Trophoblast cell (in vitro differentiated cells and primary cell): Measurements from ENCODE around the gene PARD3B.

Source experiments
- DNase-seq, 2 donors: peaks; one replicate each; pipeline ENCODE4 v3.0.0-alpha.2; 2016
- H2AFZ ChIP-seq: 2 replicates; pipeline ENCODE4 v1.6.1; 2013; ENCODE audit warnings: low read length, moderate library complexity, mild to moderate bottlenecking; ENCODE audit not compliant: insufficient read depth, poor library complexity
- H2AK5ac ChIP-seq: 2 replicates; pipeline ENCODE4 v1.6.1; 2013; ENCODE audit warnings: mild to moderate bottlenecking, low read length
- H2BK120ac ChIP-seq: 2 replicates; pipeline ENCODE4 v1.6.1; 2013; ENCODE audit warnings: low read length, mild to moderate bottlenecking, moderate library complexity; ENCODE audit not compliant: insufficient read depth, poor library complexity
- H2BK12ac ChIP-seq: 2 replicates; pipeline ENCODE4 v1.6.1; 2013; ENCODE audit warnings: mild to moderate bottlenecking, low read length, moderate library complexity
- H2BK5ac ChIP-seq: 2 replicates; pipeline ENCODE4 v1.6.1; 2013; ENCODE audit warnings: low read length, low read depth, moderate library complexity, mild to moderate bottlenecking; ENCODE audit not compliant: poor library complexity
- H3K14ac ChIP-seq: 2 replicates; pipeline ENCODE4 v1.6.1; 2013; ENCODE audit warnings: mild to moderate bottlenecking, low read length
- H3K18ac ChIP-seq: 2 replicates; pipeline ENCODE4 v1.6.1; 2013; ENCODE audit warnings: mild to moderate bottlenecking, low read length
- H3K23ac ChIP-seq: 2 replicates; pipeline ENCODE4 v1.6.1; 2013; ENCODE audit warnings: low read length
- H3K27ac ChIP-seq: 2 replicates; pipeline ENCODE4 v1.5.1; 2013; ENCODE audit warnings: low read depth, mild to moderate bottlenecking, inconsistent platforms, low read length, moderate library complexity
- H3K27me3 ChIP-seq: 2 replicates; pipeline ENCODE4 v1.6.1; 2013; ENCODE audit warnings: inconsistent platforms, mild to moderate bottlenecking, low read length, moderate library complexity; ENCODE audit not compliant: insufficient read depth
- H3K36me3 ChIP-seq, 2 experiments: 1 replicate in 1 of 2; 2 replicates in 1 of 2; pipeline ENCODE4 v1.6.1; 2013; ENCODE audit warnings: low read length in 2 of 2, mild to moderate bottlenecking in 2 of 2, moderate library complexity in 1 of 2; ENCODE audit not compliant: insufficient read depth in 2 of 2, control insufficient read depth in 1 of 2
- H3K4ac ChIP-seq: 2 replicates; pipeline ENCODE4 v1.6.1; 2013; ENCODE audit warnings: low read depth, mild to moderate bottlenecking, low read length, moderate library complexity
- H3K4me1 ChIP-seq, 2 experiments: 1 replicate in 1 of 2; 2 replicates in 1 of 2; pipeline ENCODE4 v1.6.1; 2013; ENCODE audit warnings: low read length in 2 of 2, mild to moderate bottlenecking in 2 of 2, moderate library complexity in 1 of 2; ENCODE audit not compliant: insufficient read depth in 2 of 2, control insufficient read depth in 1 of 2
- H3K4me2 ChIP-seq: 2 replicates; pipeline ENCODE4 v1.6.1; 2013; ENCODE audit warnings: inconsistent platforms, mild to moderate bottlenecking, low read length, moderate library complexity
- H3K4me3 ChIP-seq: 2 replicates; pipeline ENCODE4 v1.5.1; 2013; ENCODE audit warnings: mild to moderate bottlenecking, low read depth, low read length, inconsistent platforms
- H3K79me1 ChIP-seq: one replicate; pipeline ENCODE4 v1.6.1; 2013; ENCODE audit warnings: low read length
- H3K79me2 ChIP-seq: 2 replicates; pipeline ENCODE4 v1.6.1; 2013; ENCODE audit warnings: low read length, mild to moderate bottlenecking; ENCODE audit not compliant: control insufficient read depth, insufficient read depth, poor library complexity
- H3K9ac ChIP-seq: 2 replicates; pipeline ENCODE4 v1.6.1; 2013; ENCODE audit warnings: mild to moderate bottlenecking, low read length
- H3K9me3 ChIP-seq: 2 replicates; pipeline ENCODE4 v1.6.1; 2013; ENCODE audit warnings: low read depth, mild to moderate bottlenecking, control low read depth, inconsistent platforms, low read length; ENCODE audit not compliant: insufficient read depth
- H4K12ac ChIP-seq: 2 replicates; pipeline ENCODE4 v1.6.1; 2013; ENCODE audit warnings: low read depth, mild to moderate bottlenecking, low read length, moderate library complexity
- H4K8ac ChIP-seq: 2 replicates; pipeline ENCODE4 v1.6.1; 2013; ENCODE audit warnings: low read depth, mild to moderate bottlenecking, low read length, moderate library complexity
- H4K91ac ChIP-seq: one replicate; pipeline ENCODE4 v1.6.1; 2013; ENCODE audit warnings: low read depth, mild to moderate bottlenecking, low read length, moderate library complexity
- WGBS: extraction: QIAGEN DNeasy Blood & Tissue Kit; methylation state at CpG from one replicate; pipeline ENCODE4 v1.1.7; 2013; ENCODE audit warnings: missing lambda C conversion rate; ENCODE audit not compliant: insufficient read length, insufficient coverage; ENCODE audit errors: extremely low coverage; 5-methylcytosine and 5-hydroxymethylcytosine counted together

PARD3B gene

GRCh38 chr2:205011031-205011430, 465.8 kb downstream of the PARD3B start:
- DNase-seq = peak; percentile 37 to 73
- Histone ChIP-seq H3K4me1 (no peaks in the 10 kb centered on the region), H3K79me1 (no peaks in the 10 kb centered on the region), H3K4ac (no peak overlapping the region), H4K91ac (no peak overlapping the region), H3K4me2 (no peak overlapping the region), H2BK12ac (no peak overlapping the region), H3K4me3 (no peak overlapping the region), H3K27ac (no peak overlapping the region), H3K36me3 (no peaks in the 10 kb centered on the region), H2BK5ac (no peak overlapping the region), H4K8ac (no peak overlapping the region), H3K14ac (no peak overlapping the region), H3K18ac (no peak overlapping the region), H3K9me3 (no peaks in the 10 kb centered on the region), H2BK120ac (no peak overlapping the region), H3K27me3 (no peaks in the 10 kb centered on the region), H2AK5ac (no peak overlapping the region), H2AFZ (no peak overlapping the region), H3K79me2 (no peaks in the 10 kb centered on the region), H3K9ac (no peak overlapping the region), H4K12ac (no peak overlapping the region), H3K23ac (no peak overlapping the region)
- WGBS = no CpG with 5 or more reads among the region's 2 CpGs

DNA sequence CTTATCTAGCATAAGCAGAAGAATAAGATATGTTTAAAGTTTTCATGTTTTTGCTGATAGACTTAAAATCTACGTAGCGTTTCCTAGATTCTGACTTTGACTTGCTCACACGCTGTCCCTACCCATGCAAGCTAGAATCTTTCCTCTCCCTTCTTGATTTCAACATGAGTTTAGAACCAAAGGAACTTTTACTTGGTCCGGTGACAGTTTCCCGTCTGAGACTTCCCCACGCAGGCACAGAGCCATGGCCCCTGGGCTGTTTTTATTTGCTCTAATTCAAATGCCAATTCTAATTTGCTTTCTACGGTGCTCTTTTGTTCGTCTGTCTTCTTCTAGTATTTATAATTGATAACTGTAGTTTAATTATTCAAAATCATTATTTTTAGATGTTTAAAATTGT, 467.7 kb downstream of the PARD3B start:
- Histone ChIP-seq H2BK5ac (no peak overlapping the region), H3K9ac (no peak overlapping the region), H3K4me3 (no peak overlapping the region), H3K27me3 (no peaks in the 10 kb centered on the region), H3K27ac (no peak overlapping the region), H4K91ac (no peak overlapping the region), H3K4me2 (no peak overlapping the region), H3K23ac (no peak overlapping the region), H3K79me2 (no peaks in the 10 kb centered on the region), H2AK5ac (no peak overlapping the region), H2BK12ac (no peak overlapping the region), H2BK120ac (no peak overlapping the region), H3K4me1 (no peaks in the 10 kb centered on the region), H2AFZ (no peak overlapping the region), H4K12ac (no peak overlapping the region), H3K9me3 (no peaks in the 10 kb centered on the region), H3K79me1 (no peaks in the 10 kb centered on the region), H3K4ac (no peak overlapping the region), H3K36me3 (no peaks in the 10 kb centered on the region), H4K8ac (no peak overlapping the region), H3K14ac (no peak overlapping the region), H3K18ac (no peak overlapping the region)
- DNase-seq = no peak
- no CpG with 5 or more reads among the region's 8 CpGs for WGBS

DNA sequence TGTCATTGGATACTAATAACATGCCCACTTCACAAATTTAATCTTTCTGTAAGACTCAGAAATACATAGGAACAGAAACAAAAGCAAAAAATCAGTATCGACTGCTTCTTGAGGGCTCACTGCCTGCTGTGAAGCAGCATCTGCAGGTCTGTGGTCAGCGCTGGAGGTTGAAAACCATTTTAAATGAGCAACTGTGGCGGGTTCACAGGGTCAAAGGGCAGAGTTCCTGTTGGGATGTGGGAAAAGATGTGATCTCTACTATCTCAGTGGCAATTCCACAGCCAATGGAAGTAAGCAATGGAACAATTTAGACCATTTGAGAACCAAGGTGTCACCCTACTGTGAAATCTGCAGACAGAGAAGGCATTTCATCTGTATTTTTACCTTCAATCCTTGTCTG, 468.3 kb downstream of the PARD3B start:
- WGBS = no CpG with 5 or more reads among the region's 3 CpGs
- Histone ChIP-seq H3K4me3 (no peak overlapping the region), H2BK5ac (no peak overlapping the region), H3K23ac (no peak overlapping the region), H4K8ac (no peak overlapping the region), H2AK5ac (no peak overlapping the region), H3K4ac (no peak overlapping the region), H2AFZ (no peak overlapping the region), H4K91ac (no peak overlapping the region), H3K4me2 (no peak overlapping the region), H3K9ac (no peak overlapping the region), H2BK120ac (no peak overlapping the region), H3K79me1 (no peaks in the 10 kb centered on the region), H4K12ac (no peak overlapping the region), H3K27ac (no peak overlapping the region), H3K27me3 (no peaks in the 10 kb centered on the region), H3K36me3 (no peaks in the 10 kb centered on the region), H3K79me2 (no peaks in the 10 kb centered on the region), H2BK12ac (no peak overlapping the region), H3K18ac (no peak overlapping the region), H3K9me3 (no peaks in the 10 kb centered on the region), H3K14ac (no peak overlapping the region), H3K4me1 (no peaks in the 10 kb centered on the region)
- no peak for DNase-seq

DNA sequence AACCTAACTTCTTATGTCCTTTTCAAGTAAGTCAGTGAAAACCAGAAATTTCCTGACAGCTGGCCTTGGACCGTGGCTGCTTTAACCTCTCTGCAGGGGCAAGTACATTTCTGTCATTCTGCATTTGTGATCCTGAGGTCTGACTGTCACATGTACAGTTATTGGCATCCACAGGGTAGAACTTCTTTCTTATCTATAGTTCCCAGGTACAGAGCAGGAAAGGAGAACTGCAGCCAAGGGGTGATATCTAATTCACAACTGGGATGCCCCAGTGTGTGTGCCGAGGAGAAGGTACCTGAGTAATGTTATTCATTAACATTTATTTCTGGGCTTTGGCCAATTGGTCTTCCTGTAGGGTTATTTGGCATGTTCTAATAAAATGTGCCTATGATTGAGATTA, 468.9 kb downstream of the PARD3B start:
- no peaks in the 10 kb centered on the region for H3K79me1 ChIP-seq
- no peak overlapping the region for H2AK5ac ChIP-seq
- H3K4me1 ChIP-seq = no peaks in the 10 kb centered on the region
- H3K4me3 ChIP-seq = no peak overlapping the region
- H3K23ac ChIP-seq = no peak overlapping the region
- H3K18ac ChIP-seq = no peak overlapping the region
- no peak overlapping the region for H2BK120ac ChIP-seq
- H4K91ac ChIP-seq = no peak overlapping the region
- H3K36me3 ChIP-seq = no peaks in the 10 kb centered on the region
- WGBS = no CpG with 5 or more reads among the region's 2 CpGs
- no peak overlapping the region for H2BK12ac ChIP-seq
- no peak overlapping the region for H2AFZ ChIP-seq
- no peaks in the 10 kb centered on the region for H3K79me2 ChIP-seq
- H3K9me3 ChIP-seq = no peaks in the 10 kb centered on the region
- no peak for DNase-seq
- H3K9ac ChIP-seq = no peak overlapping the region
- H3K4ac ChIP-seq = no peak overlapping the region
- no peak overlapping the region for H2BK5ac ChIP-seq
- no peak overlapping the region for H3K14ac ChIP-seq
- H4K12ac ChIP-seq = no peak overlapping the region
- H3K4me2 ChIP-seq = no peak overlapping the region
- no peak overlapping the region for H4K8ac ChIP-seq
- no peak overlapping the region for H3K27ac ChIP-seq
- no peaks in the 10 kb centered on the region for H3K27me3 ChIP-seq
